Sigmoid colon (tissue), 4 donors: ENCODE data around the gene RGS7.

Source experiments
- CTCF ChIP-seq, 4 experiments: fragments of 450-650 bp in 3 of 4; fragments of 200-600 bp in 1 of 4; IDR thresholded peaks; one replicate each; pipeline ENCODE4 v1.5.1; 2016 to 2019; ENCODE audit warnings: antibody characterized with exemption in 4 of 4, mild to moderate bottlenecking in 3 of 4, moderate library complexity in 2 of 4
- POLR2A ChIP-seq, 2 donors: fragments of 450-650 bp; IDR thresholded peaks; one replicate each; pipeline ENCODE4 v1.6.1; 2016; ENCODE audit warnings: antibody characterized with exemption in 2 of 2, mild to moderate bottlenecking in 2 of 2, moderate library complexity in 2 of 2
- POLR2AphosphoS5 ChIP-seq, 4 donors: sonication (generic); formaldehyde crosslinking; IDR thresholded peaks; one replicate each; pipeline ENCODE4 v1.6.1; 2017; ENCODE audit warnings: antibody characterized with exemption in 4 of 4

GRCh38 chr1:241219449-241219848 lies 137.6 kb downstream of the RGS7 start:
- TF ChIP-seq POLR2AphosphoS5 (IDR thresholded peaks at IDR 0.05) (no peak), CTCF (IDR thresholded peaks at IDR 0.05) (no peak), POLR2A (IDR thresholded peaks at IDR 0.05) (no peak)
